Small intestine (tissue), 16 donors: ENCODE data around the gene GUCY1A2. TPM values are rescaled to one million over a fixed set of nuclear protein-coding genes. Genes with fewer than 3 reads are reported as not detected.
"Not testable (repeated sequence)": the region's sequence is repeated elsewhere in the genome, so short reads cannot be mapped to it uniquely, and the experiment has no call there.

Experiments used
- DNase-seq, 2 donors: peaks; one replicate each; pipeline versions ENCODE4 v3.0.0 to v3.0.0-alpha.2; 2013
- FAIRE-seq: peaks from 2 replicates; lab custom pipeline; 2012; peaks lifted over from hg19 to GRCh38; lab: Jason Lieb, UNC
- H3K27ac ChIP-seq, 3 donors: one replicate each; pipeline ENCODE4 v1.5.1; 2013; ENCODE audit warnings: low read length in 2 of 3, mild to moderate bottlenecking in 2 of 3, control low read depth in 1 of 3, inconsistent platforms in 1 of 3, low read depth in 1 of 3, moderate library complexity in 1 of 3
- H3K27me3 ChIP-seq, 3 donors: one replicate each; pipeline ENCODE4 v1.6.1; 2013; ENCODE audit warnings: low read length in 3 of 3, inconsistent platforms in 1 of 3; ENCODE audit not compliant: control insufficient read depth in 3 of 3, insufficient read depth in 3 of 3
- H3K36me3 ChIP-seq, 3 donors: one replicate each; pipeline ENCODE4 v1.6.1; 2013; ENCODE audit warnings: low read length in 3 of 3, inconsistent platforms in 1 of 3, low read depth in 1 of 3, mild to moderate bottlenecking in 1 of 3, moderate library complexity in 1 of 3; ENCODE audit not compliant: control insufficient read depth in 3 of 3, insufficient read depth in 2 of 3
- H3K4me1 ChIP-seq, 3 donors: one replicate each; pipeline ENCODE4 v1.6.1; 2013; ENCODE audit warnings: low read length in 2 of 3, inconsistent platforms in 1 of 3, low read depth in 1 of 3, mild to moderate bottlenecking in 1 of 3, moderate library complexity in 1 of 3; ENCODE audit not compliant: control insufficient read depth in 3 of 3, insufficient read depth in 2 of 3
- H3K4me3 ChIP-seq, 3 donors: one replicate each; pipeline ENCODE4 v1.5.1; 2013; ENCODE audit warnings: low read length in 3 of 3, control low read depth in 1 of 3, inconsistent platforms in 1 of 3, low read depth in 1 of 3, mild to moderate bottlenecking in 1 of 3, moderate library complexity in 1 of 3
- H3K9me3 ChIP-seq, 2 donors: one replicate each; pipeline ENCODE4 v1.6.1; 2013; ENCODE audit warnings: low read depth in 1 of 2, low read length in 1 of 2; ENCODE audit not compliant: control insufficient read depth in 2 of 2, insufficient read depth in 1 of 2
- WGBS, 3 donors: extraction: QIAGEN DNeasy Blood & Tissue Kit; methylation state at CpG; one replicate each; pipeline ENCODE4 v1.1.7; 2013; 5-methylcytosine and 5-hydroxymethylcytosine counted together
- long read RNA-seq, 10 donors: transcript quantifications; one replicate each; lab custom pipeline, GENCODE V29; 2026
- polyA plus RNA-seq, 4 donors: library from polyadenylated mRNA; stranded (reverse) in 3 of 4; unstranded in 1 of 4; fragments of 200-250 nt in 3 of 4; fragments of 120-200 nt in 1 of 4; gene quantifications; one replicate each; pipeline versions ENCODE4 v1.2.1 to v1.2.3, GENCODE V29; 2013
- donor health status: healthy with polysubstance abuse.
- donor health status: control.
- donor health status: control.
- donor health status: Bipolar disorder and iron deficiency.
- donor health status: healthy.

The GUCY1A2 gene
- polyA plus RNA-seq: 1 to 10 TPM in 2 of 4 donors, under 1 TPM in 1, not detected in 1; under 0.01 to 1.4 (median 1.0) TPM
- long read RNA-seq, donor 1: 0 reads
- long read RNA-seq, donor 2: 0 reads
- long read RNA-seq, donor 3: 0 reads
- long read RNA-seq, donor 4: 0 reads
- long read RNA-seq, donor 5: 0 reads
- long read RNA-seq, donor 6: 0 reads
- long read RNA-seq, donor 7: 0 reads
- long read RNA-seq, donor 8: 0 reads
- long read RNA-seq, donor 9: 0 reads
- long read RNA-seq, donor 10: 0 reads

GRCh38 chr11:107018219-107018901, at the start of gene GUCY1A2:
GUCY1A2 (minus strand) TSS chr11:107018476; CDS start chr11:107018055, 421 bp downstream.
- no peak within 1 kb of the TSS for H3K27ac ChIP-seq
- peaks cover 6 to 10% (median 8%) of the 10 kb centered on the region in 3 donors for H3K27me3 ChIP-seq
- no peaks in the 10 kb centered on the region for H3K36me3 ChIP-seq
- DNase-seq (peak in 1 of 2 donors; percentile 56), FAIRE-seq (no peak)
- H3K4me3 ChIP-seq: peak within 1 kb of the TSS; percentile 15 to 57 (median 49)
- H3K9me3 ChIP-seq: no peaks in the 10 kb centered on the region
- 1 to 5% (median 1%) methylated on average over 27 to 67 of the region's 67 CpGs for WGBS, 3 donors
- H3K4me1 ChIP-seq: peaks cover 0 to 10% (median 0%) of the 10 kb centered on the region in 3 donors

DNA sequence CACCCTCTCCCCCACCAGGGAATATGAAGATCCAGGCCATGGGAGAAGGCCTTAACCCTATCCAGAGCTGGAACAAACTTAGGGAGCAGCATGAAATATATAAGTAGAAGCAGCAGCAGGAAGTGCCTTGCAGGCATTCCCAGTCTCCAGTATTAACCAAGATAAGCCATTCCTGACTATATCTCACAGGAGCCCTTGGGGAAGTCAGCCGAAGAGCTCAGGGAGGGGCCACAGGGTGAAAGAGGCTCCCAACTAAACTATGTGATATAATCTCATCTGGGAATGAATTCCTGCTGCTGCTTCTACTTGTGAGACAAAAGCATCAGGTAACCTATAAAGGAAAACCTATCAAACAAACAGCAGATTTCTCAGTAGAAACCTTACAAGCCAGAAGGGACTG, 36.1 kb upstream of the GUCY1A2 start:
- Histone ChIP-seq H3K27ac (no peak overlapping the region), H3K4me3 (no peak overlapping the region), H3K9me3 (peaks cover 0 to 25% of the 10 kb centered on the region in 2 donors), H3K4me1 (no peaks in the 10 kb centered on the region), H3K27me3 (no peaks in the 10 kb centered on the region), H3K36me3 (no peaks in the 10 kb centered on the region)
- no peak for FAIRE-seq
- DNase-seq: no peak
- WGBS, 3 donors: 57 to 77% (median 63%) methylated on average over 1 of the region's 1 CpG

DNA sequence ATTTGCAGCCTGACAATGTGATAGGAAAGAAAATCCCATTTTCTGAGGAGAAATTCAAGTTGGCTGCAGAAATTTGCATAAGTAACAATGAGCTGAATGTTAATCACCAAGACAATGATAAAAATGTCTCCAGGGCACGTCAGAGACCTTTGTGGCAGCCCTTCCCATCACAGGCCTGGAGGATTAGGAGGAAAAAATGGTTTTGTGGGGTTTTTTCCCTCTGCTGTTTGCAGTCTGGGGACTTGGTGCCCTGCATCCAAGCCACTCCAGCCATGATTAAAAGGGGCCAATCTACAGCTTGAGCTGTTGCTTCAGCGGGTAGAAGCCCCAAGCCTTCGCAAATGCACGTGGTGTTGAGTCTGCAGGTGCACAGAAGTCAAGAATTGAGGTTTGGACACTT, 33.1 kb upstream of the GUCY1A2 start:
- not testable (repeated sequence) for H3K4me3 ChIP-seq, H3K27me3 ChIP-seq, FAIRE-seq, DNase-seq, H3K27ac ChIP-seq, H3K36me3 ChIP-seq, H3K4me1 ChIP-seq
- peaks cover 0 to 25% of the 10 kb centered on the region in 2 donors for H3K9me3 ChIP-seq
- 32 to 58% (median 44%) methylated on average over 4 of the region's 4 CpGs for WGBS, 3 donors

DNA sequence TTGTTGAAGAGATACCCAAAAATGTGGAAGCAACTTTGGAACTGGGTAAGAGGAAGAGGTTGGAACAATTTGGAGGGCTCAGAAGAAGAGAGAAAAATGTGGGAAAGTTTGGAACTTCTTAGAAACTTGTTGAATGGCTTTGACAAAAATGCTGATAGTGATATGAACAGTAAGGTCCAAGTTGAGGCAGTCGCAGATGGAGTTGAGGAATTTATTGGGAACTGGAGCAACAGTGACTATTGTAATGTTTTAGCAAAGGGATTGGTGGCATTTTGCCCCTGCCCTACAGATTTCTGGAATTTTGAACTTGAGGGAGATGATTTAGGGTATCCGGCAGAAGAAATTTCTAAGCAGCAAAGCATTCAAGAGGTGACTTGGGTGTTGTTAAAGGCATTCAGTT, 32.6 kb upstream of the GUCY1A2 start:
- peaks cover 0 to 25% of the 10 kb centered on the region in 2 donors for H3K9me3 ChIP-seq
- not testable (repeated sequence) for H3K4me1 ChIP-seq, H3K4me3 ChIP-seq, FAIRE-seq, DNase-seq, H3K27me3 ChIP-seq, H3K36me3 ChIP-seq, H3K27ac ChIP-seq
- WGBS, 3 donors: 93 to 96% (median 95%) methylated on average over 2 of the region's 2 CpGs

DNA sequence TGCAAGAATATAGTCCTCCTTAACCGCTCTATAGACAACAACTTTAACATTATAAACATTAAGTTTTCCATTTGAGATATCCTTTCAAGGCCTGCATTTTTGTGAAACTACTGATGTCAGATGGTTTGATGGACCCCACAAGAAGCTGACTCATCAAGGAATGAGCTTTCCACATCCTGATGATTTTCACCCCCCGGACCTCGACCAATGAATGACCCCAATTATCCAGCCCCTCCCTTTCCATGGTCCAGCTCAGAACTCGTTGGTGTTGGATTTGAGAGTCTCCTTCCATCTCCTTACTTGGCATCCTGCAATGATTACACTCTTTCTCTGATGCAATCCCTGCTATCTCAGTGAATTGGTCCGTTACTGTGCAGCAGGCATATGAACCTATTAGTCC, 31.8 kb upstream of the GUCY1A2 start:
- peaks cover 0 to 25% of the 10 kb centered on the region in 2 donors for H3K9me3 ChIP-seq
- no peaks in the 10 kb centered on the region for H3K27me3 ChIP-seq
- no peaks in the 10 kb centered on the region for H3K36me3 ChIP-seq
- 61 to 80% (median 64%) methylated on average over 5 of the region's 5 CpGs for WGBS, 3 donors
- DNase-seq: no peak
- FAIRE-seq: no peak
- H3K27ac ChIP-seq: no peak overlapping the region
- H3K4me3 ChIP-seq: no peak overlapping the region
- H3K4me1 ChIP-seq: no peaks in the 10 kb centered on the region

- FAIRE-seq: no peak
These were observed 26.2 kb upstream of the GUCY1A2 start for GRCh38 chr11:107044503-107044902.

GRCh38 chr11:107043242-107044006, 25.1 kb upstream of the GUCY1A2 start:
- no peaks in the 10 kb centered on the region for H3K36me3 ChIP-seq
- no peaks in the 10 kb centered on the region for H3K4me1 ChIP-seq
- H3K27me3 ChIP-seq: no peaks in the 10 kb centered on the region
- H3K27ac ChIP-seq: no peak overlapping the region
- no peak for FAIRE-seq
- H3K4me3 ChIP-seq: no peak overlapping the region
- WGBS, 3 donors: 50 to 63% (median 61%) methylated on average over 4 of the region's 4 CpGs
- DNase-seq: no peak
- H3K9me3 ChIP-seq: peaks cover 0 to 5% of the 10 kb centered on the region in 2 donors

More at GRCh38 chr11:107044503-107044902, 26.2 kb upstream of the GUCY1A2 start:
- Histone ChIP-seq H3K4me1 (no peaks in the 10 kb centered on the region), H3K27ac (no peak overlapping the region), H3K36me3 (no peaks in the 10 kb centered on the region), H3K9me3 (peaks cover 0 to 5% of the 10 kb centered on the region in 2 donors), H3K27me3 (no peaks in the 10 kb centered on the region), H3K4me3 (no peak overlapping the region)
- no peak for DNase-seq
- 77 to 88% (median 83%) methylated on average over 1 of the region's 1 CpG for WGBS, 3 donors

DNA sequence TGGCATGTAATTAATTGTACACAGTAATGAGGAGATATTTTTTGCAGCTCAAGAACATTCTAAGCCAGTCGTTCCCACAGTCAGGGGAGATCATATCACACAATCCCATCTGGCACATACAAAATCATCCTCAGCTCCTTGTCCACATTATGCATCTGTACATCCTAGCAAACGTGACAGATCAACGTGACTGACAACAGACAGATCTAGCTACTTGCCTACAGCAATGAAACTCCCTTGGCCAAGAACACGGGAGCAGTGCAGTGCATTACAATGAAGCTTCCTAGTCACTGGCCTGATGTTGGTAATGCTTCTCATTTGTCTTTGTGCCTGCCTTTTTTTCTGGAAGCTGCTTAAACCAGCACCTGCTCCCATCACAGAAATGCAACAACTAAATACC, 24.5 kb upstream of the GUCY1A2 start:
- H3K9me3 ChIP-seq: peaks cover 0 to 5% of the 10 kb centered on the region in 2 donors
- no peak for DNase-seq
- H3K27ac ChIP-seq: no peak overlapping the region
- WGBS, 3 donors: 62 to 77% (median 65%) methylated on average over 4 of the region's 4 CpGs
- H3K4me3 ChIP-seq: no peak overlapping the region
- no peaks in the 10 kb centered on the region for H3K36me3 ChIP-seq
- FAIRE-seq: no peak
- no peaks in the 10 kb centered on the region for H3K27me3 ChIP-seq
- H3K4me1 ChIP-seq: no peaks in the 10 kb centered on the region
